ENCODE results near the gene CTCF.

DNA sequence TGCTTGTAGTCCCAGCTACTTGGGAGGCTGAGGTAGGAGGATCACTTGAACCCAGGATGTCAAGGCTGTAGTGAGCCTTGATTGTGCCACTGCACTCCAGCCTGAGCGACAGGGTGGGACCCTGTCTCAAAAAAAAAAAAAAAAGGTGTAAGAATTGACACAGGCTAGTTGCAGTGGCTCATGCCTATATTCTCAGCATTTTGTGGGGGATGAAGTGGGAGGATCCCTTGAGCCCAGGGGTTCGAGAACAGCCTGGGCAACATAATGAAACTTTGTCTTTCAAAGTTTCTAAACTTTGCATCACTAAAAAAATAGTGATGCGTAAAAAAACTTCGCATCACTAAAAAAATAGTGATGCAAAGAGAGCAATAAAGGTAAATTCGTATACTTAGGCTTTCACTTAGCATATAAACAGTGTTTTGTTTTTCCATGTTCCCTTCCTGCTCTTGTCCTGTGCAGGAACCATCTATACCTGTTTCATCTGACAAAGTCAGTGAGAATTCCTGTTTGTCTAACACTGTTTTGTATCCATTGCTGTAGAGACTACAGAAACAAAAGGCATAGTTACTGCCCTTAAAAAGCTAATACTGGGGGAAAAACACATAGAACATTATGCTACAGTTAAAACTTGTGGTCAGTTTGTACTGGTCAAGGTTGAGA is 32.1 kb downstream of the CTCF start:
- TF ChIP-seq E2F4 (IDR thresholded peaks at IDR 0.05; ENCODE audit: low read depth, low read length) (no peak), BRCA1 (IDR thresholded peaks at IDR 0.05; ENCODE audit: low read depth, low read length) (no peak), YY1 (IDR thresholded peaks at IDR 0.05; ENCODE audit: low read depth, low read length) (no peak), TCF12 (IDR thresholded peaks at IDR 0.05; ENCODE audit: low read depth, low read length) (no peak)
- TF ChIP-seq, protein P1, sequence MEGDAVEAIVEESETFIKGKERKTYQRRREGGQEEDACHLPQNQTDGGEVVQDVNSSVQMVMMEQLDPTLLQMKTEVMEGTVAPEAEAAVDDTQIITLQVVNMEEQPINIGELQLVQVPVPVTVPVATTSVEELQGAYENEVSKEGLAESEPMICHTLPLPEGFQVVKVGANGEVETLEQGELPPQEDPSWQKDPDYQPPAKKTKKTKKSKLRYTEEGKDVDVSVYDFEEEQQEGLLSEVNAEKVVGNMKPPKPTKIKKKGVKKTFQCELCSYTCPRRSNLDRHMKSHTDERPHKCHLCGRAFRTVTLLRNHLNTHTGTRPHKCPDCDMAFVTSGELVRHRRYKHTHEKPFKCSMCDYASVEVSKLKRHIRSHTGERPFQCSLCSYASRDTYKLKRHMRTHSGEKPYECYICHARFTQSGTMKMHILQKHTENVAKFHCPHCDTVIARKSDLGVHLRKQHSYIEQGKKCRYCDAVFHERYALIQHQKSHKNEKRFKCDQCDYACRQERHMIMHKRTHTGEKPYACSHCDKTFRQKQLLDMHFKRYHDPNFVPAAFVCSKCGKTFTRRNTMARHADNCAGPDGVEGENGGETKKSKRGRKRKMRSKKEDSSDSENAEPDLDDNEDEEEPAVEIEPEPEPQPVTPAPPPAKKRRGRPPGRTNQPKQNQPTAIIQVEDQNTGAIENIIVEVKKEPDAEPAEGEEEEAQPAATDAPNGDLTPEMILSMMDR (IDR thresholded peaks at IDR 0.05 in 2 of 3, conservative IDR thresholded peaks at IDR 0.05 in 1 of 3; ENCODE audit: control insufficient read depth in 2 of 3, extremely low read depth in 1 of 3, insufficient read depth in 1 of 3, low read depth in 3 of 3, low read length in 3 of 3), result no peak
